Activated gamma-delta T cell treated with Interleukin-2 at 50 U/mL for 16 hours (primary cell): ENCODE data around the gene PDZD11.
"Not testable (repeated sequence)": the region's sequence is repeated elsewhere in the genome, so short reads cannot be mapped to it uniquely, and the experiment has no call there.

Experiments
- DNase-seq: peaks from one replicate; pipeline ENCODE4 v3.0.0-alpha.2; 2020

Gene PDZD11

DNA sequence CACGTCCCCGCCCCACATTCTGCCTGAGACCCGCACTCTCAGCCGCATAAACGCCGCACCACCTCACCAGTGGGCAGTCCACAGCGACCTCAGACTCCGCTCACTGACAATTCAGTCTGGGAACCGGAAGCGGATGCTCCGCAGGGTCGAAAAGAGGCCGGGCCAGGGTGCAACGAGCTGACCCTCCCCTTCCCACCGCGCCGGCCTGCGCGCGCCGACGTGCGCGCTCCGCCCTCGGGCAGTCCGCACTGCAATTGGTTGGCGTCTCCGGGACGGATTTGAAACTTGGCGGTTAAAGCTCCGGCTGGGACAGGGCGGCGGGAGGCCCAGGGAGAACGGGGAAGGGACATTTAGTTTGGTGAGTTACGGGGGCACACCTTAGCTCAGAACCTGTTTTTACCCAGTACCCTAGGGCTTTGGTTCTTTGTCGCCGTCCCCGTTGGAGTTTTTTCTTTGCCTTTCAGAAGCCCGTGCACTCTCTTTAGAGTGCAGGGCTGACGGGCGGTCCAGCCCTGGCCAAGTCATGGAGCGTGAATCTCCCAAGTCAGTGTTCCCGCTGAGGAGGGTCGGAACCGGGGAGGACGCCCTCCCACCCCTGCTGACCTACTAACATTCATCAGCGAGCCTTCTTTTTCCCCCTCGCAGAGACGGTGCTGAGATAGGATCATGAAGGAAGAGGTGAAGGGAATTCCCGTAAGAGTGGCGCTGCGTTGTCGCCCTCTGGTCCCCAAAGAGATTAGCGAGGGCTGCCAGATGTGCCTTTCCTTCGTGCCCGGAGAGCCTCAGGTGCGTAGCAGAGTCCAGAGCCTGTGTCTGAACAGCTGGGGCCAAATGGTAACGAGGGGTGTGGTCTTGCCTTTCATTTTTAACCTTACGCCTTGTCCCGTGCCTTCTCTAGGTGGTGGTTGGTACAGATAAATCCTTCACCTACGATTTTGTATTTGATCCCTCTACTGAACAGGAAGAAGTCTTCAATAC is at the start of gene PDZD11, which contains the start of gene KIF4A:
TSS of gene PDZD11 (minus strand) at position 135 of the 978 bp plus-strand sequence. CDS start 586 bp downstream, outside the sequence.
TSS of gene KIF4A (plus strand) at position 312 of the 978 bp plus-strand sequence. CDS start at position 667, 355 bp downstream.
- peak; percentile 69 for DNase-seq

DNA sequence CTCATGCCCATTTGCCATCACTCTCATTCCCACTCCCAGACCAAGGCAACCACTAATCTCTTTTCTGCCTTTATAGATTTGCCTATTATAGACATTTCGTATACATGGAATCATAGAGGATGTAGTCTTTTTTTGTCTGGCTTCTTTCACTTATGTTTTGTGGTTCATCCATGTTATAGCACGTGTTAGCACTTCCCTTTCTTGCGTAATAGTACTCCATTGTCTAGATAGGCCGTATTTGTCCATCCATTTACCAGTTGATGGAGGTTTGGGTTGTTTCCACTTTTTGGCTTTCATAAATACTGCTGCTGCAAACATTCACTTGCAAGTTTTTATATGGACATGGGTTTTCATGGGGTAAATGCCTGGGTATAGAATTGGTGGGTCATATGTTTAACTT is 48.6 kb upstream of the PDZD11 start:
- DNase-seq = no peak

DNA sequence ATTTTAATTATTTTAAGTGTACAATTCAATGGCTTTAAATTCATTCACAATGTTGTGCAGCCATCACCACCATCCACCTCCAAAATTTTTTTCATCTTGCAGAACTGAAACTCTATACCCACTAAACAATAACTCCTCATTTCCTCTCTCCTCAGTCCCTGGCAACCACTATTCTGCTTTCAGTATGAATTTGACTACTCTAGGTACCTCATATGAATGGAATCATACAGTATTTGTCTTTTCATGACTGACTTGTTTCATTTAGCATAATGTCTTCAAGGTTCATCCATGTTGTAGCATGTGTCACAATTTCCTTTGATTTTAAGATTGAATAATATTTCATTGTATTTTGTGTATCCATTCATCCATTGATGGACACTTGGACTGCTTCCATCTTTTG is 47.0 kb upstream of the PDZD11 start:
- DNase-seq = no peak

DNA sequence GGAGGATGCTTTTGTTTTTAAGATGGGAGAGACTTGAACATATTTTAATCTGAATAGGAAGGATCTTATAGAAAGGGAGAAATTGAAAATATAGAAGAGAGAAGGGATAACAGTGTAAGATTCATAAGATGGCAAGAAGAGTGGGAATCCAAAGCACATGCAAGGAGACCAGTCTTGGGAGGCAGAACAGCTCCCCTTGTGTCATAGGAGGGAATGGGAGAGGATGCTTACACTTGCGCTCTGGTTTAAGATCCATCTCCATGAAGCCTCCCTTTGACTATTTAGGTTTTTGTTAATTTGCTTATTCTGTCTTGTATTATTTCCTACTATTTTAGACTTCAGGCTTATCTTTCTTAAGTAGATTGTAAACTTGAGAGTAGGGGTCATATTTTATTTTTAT is 42.9 kb upstream of the PDZD11 start:
- no peak for DNase-seq

GRCh38 chrX:70331161-70331560 is 41.4 kb upstream of the PDZD11 start:
- no peak for DNase-seq

DNA sequence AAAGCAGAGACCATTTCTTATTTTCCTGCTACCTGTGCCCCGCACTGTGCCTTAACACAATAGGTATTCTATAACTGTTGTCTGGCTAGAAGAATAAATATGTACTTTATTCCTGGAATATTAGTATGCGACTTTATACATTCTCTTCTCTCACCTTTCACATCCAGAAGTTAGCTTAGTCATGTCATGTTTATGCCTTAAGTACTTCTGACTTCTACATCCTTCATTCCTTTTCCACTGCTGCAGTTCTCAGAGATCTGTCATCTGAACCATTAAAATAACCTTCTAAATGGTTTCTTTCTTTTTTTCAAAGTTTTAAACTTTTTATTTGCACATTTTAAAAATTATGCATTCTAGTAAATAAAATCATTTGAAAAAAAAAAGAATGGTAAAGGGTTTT is 34.6 kb upstream of the PDZD11 start:
- DNase-seq = no peak

DNA sequence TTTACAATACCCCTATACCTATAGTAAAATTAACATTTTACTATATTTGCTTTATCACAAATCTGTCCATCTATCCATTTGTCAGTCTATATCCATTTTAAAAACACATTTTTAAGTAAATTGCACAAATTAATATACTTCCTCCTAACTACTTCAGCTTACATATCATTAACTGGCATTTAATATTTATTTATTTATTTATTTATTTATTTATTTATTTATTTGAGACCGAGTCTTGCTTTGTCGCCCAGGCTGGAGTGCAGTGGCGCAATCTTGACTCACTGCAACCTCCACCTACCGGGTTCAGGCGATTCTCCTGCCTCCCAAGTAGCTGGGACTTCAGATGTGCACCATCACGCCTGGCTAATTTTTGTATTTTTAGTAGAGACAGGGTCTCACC is 33.9 kb upstream of the PDZD11 start:
- DNase-seq = not testable (repeated sequence)

GRCh38 chrX:70322784-70323183 is 33.1 kb upstream of the PDZD11 start:
- DNase-seq = no peak

DNA sequence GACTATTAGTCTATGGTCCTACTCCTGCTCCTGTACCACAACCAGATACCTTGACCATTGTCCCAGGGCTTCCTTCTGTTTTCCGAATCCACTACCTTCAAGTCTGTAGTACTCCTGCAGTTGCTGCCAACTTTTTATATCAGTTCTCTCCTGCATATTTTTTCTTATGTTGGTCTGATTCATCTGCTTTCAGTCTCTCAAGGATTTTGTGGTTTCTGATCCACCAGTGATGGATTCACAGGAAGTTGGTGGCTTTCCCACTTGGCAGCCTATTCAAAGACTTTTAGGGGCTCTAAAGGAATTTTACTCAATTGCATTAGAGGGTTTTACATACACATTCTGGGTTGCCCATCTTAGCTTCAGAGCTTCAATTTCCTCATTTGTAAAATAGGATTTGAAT is 23.8 kb upstream of the PDZD11 start:
- no peak for DNase-seq

GRCh38 chrX:70301716-70302115 is 12.0 kb upstream of the PDZD11 start:
- no peak for DNase-seq

DNA sequence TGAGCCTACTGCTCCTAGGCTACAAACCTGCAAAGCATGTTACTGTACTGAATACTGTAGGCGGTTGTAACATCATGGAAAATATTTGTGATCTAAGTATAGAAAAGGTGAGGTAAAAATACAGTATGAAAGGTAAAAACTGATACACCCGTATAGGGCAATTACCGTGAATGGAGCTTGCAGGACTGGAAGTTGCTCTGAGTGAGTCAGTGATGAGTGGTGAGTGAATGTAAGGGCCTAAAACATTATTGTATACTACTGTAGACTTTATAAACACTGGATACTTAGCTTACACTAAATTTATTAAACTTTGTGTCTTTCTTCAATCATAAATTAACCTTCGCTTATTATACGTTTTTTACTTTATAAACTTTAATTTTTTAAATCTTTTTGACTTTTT is 3.9 kb upstream of the PDZD11 start:
- no peak for DNase-seq

DNA sequence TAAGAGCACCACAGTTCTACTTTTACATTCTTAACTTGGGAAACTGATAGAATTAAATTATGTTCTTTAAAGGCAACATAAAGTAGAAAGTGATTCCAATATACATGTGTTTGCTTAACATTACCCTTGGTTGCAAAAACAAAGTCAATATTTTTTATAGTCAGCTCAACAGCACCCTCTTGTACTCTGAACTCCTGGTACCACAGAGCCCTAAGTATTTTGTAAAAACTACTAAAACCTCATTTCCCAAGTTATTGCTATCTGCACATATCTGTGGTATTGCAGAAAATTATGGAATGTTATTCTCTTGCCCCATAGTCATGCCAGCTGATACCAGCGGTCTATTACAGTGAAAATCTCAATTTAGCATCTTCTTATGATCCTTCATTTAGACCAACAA is 3.1 kb upstream of the PDZD11 start:
- no peak for DNase-seq

DNA sequence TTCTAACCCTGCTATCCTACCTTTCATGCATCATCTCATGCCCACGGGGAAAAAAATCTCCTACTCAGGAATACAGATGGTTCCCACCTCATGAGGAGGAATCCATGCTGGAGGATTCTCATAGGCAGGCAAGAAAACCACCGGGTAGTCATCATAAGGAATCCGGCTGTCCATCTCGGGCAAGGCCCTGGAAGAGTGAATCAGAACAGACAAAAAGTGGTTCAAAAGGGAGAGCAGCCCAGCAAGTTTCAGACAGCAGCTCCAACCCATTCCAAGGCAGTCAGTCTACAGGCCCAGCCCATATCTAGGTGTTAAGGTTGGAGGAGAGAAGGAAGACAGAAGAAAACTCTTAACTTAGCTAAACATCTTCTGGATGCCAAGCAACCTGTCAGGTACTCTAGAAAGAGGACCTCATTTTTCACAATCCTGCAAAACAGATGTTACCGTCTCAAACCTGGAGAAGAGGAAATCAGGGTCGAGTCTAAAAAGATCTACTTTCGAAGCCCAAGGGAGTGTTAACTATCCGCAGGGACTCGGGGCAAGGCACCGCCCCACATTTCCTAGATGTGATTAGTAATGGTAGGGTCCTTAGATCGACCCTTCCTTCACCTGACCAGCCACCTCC is 447 bp downstream of the PDZD11 start:
- no peak for DNase-seq

DNA sequence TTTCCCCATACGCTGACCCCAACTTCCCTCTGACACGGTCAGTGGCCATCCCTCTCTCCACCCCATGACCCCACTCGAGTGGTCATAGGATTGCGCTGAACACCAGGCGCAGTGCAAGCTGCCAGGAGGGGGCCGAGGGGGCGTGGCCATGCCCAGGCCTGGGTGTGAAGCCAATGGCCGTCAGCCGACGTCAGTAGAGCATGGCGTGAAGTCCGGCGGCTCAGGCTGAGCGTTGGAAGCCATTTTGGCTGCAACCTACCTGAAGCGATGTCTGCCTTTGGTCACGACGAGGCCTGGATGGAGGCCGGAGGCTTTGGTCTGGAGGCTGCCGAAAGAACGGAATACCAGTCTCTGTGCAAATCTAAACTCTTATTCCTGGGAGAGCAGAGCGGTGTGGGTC is 7.8 kb downstream of the PDZD11 start, which contains the start of gene RAB41:
TSS of gene RAB41 (plus strand) at position 222 of the 400 bp plus-strand sequence. CDS start at position 268, 46 bp downstream.
- no peak for DNase-seq

DNA sequence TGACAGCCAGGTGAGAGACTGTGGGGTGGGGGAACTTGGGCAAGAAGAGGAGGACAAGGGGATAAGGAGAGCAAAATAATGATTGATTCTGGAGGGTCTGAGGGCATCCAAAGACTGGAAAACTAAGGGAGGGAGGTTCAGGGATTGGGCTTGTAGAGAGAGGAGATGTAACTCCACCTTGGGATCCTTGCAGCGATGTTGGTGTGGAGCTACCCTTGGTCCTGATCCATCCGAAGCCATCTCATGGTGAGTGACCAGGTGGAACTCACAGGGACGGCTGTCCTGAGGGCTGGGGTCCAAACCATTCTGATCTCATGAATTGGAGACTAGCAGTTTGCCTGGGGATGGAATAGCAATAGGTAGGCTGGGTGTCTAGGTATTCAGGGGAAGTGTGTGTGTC is 9.2 kb downstream of the PDZD11 start:
- no peak for DNase-seq

DNA sequence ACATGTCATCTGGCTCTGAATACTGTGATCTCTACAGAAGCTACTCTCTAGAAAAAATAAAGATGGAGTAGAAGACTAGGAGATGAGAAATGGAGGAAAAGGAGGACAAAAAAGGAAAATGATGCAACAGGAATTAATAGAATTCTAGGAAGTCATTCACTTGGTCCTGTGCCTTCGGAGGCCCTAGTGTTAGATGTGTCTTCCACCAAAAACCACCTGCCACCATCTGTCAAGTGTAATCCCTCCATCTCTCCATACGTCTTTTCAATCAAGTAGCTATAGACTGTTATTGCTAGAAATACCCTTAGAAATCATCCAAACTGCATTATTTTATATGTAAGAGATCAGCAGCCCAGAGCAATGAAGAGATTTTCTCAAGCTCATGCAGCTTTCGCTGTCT is 10.6 kb downstream of the PDZD11 start:
- no peak for DNase-seq

GRCh38 chrX:70274029-70274428 is 15.7 kb downstream of the PDZD11 start:
- DNase-seq = not testable (repeated sequence)

GRCh38 chrX:70268034-70268433 is 21.7 kb downstream of the PDZD11 start, which contains the start of gene ARR3:
Gene ARR3, plus strand, starts transcription at chrX:70268334. Its CDS starts 1,052 bp downstream, at chrX:70269386.
- DNase-seq = no peak

DNA sequence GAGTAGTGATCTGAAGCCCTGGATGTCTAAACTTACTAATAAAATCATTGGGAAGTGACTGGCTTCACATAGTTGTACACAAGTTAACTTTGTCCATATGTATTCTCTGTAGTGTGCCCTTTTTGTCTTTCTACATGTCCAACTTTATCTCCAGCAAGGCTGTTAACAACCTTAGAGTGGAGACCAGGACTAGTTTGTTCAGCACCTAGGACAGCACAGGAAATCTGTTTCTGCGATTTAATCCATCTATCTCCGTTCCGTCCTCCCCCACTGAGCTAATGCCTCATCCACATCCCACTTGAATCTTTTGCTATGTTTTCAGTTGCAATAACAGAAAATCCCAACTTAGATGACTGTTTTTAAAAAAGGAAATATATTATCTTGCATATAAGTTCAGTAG is 24.9 kb downstream of the PDZD11 start:
- DNase-seq = no peak

- no peak for DNase-seq
Measured at GRCh38 chrX:70262952-70263567, 26.7 kb downstream of the PDZD11 start.

- DNase-seq = no peak
Measured at GRCh38 chrX:70260104-70260503, 29.6 kb downstream of the PDZD11 start, which contains the start of gene P2RY4. Gene P2RY4, minus strand, starts transcription at chrX:70260204. Its CDS starts 580 bp downstream, at chrX:70259624.

DNA sequence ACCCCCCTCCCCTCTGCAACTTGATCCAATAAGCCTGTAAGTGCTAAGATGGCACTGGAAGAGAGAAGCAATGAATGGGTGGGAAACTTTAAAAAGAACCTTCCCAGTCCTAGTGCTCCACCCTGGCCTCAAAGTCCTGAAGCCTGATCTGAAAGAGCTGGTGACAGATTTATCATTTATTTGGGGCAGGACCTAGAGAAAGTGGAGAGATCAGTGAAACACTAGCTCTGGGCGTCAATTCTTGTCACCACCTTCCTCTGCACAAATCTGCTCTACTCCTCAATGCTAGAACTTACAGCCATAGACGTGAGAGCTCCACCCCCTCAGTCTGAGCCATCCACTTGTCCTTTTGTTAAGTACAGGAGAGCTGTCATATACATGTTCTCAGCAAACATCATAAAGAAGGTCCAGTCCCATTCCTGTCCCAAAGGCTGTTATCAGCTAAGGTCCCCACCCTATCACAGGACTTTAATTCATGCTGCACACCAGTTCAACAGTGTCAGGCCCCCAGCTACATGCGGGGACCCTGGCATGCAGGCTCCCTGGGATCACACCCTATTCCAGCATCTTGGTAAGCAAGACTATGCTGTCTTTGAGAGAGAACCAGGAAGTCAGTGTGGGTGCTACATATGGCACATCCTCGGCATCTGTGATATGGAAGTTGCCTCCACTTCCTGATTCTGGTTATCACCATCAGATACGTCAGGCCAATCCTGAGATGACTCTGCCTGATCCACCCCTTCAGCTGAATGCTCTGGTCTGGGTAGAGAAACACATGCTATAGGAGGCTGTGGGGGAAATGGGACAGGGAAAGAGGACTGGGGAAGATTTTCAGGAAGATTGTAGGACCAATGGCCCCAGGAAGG is 32.1 kb downstream of the PDZD11 start:
- DNase-seq = no peak
